CD14-positive monocyte (primary cell): ENCODE data around the gene CTDNEP1. TPM values are rescaled to one million over a fixed set of nuclear protein-coding genes. Genes with fewer than 3 reads are reported as not detected.

Experiments used
- DNase-seq, 3 donors: peaks; one replicate each; pipeline ENCODE4 v3.0.0-alpha.2; 2011 to 2022
- H2AFZ ChIP-seq: 2 replicates; pipeline ENCODE4 v1.6.0; 2012; ENCODE audit warnings: mild to moderate bottlenecking, low read depth, low read length, inconsistent platforms; ENCODE audit not compliant: insufficient read depth, poor library complexity, severe bottlenecking
- H3K27ac ChIP-seq, 2 donors: 1 replicate in 1 of 2; 2 replicates in 1 of 2; pipeline ENCODE4 v1.5.1; 2012 to 2013; ENCODE audit warnings: low read length in 2 of 2, control low read depth in 1 of 2, inconsistent platforms in 1 of 2, low read depth in 1 of 2, mild to moderate bottlenecking in 1 of 2
- H3K27me3 ChIP-seq, 2 donors: one replicate each; pipeline versions ENCODE4 v1.6.0 to v1.6.1; 2011 to 2013; ENCODE audit warnings: low read length in 2 of 2; ENCODE audit not compliant: control insufficient read depth in 2 of 2, insufficient read depth in 2 of 2
- H3K36me3 ChIP-seq, 2 donors: replicated peaks in 1 of 2; 1 replicate in 1 of 2; 2 replicates in 1 of 2; pipeline versions ENCODE4 v1.5.1 to v1.6.1; 2012 to 2013; ENCODE audit warnings: low read length in 2 of 2, control low read depth in 1 of 2, inconsistent platforms in 1 of 2, mild to moderate bottlenecking in 1 of 2; ENCODE audit not compliant: insufficient read depth in 2 of 2, control insufficient read depth in 1 of 2
- H3K4me1 ChIP-seq, 2 donors: 1 replicate in 1 of 2; 2 replicates in 1 of 2; pipeline versions ENCODE4 v1.5.1 to v1.6.1; 2012 to 2013; ENCODE audit warnings: low read length in 2 of 2, control low read depth in 1 of 2, inconsistent platforms in 1 of 2, mild to moderate bottlenecking in 1 of 2, moderate library complexity in 1 of 2; ENCODE audit not compliant: insufficient read depth in 2 of 2, control insufficient read depth in 1 of 2
- H3K4me2 ChIP-seq: replicated peaks from 2 replicates; pipeline ENCODE3; 2012; ENCODE audit warnings: low read length, moderate library complexity, mild to moderate bottlenecking; ENCODE audit not compliant: poor library complexity, severe bottlenecking; ENCODE audit errors: extremely low read depth
- H3K4me3 ChIP-seq, 3 experiments: fragments of 200-600 bp in 1 of 3; sonication (generic) in 1 of 3; replicated peaks in 1 of 3; 1 replicate in 2 of 3; 2 replicates in 1 of 3; pipeline ENCODE4 v1.5.1; 2011 to 2013; ENCODE audit warnings: low read length in 3 of 3, mild to moderate bottlenecking in 3 of 3, control low read depth in 2 of 3, low read depth in 2 of 3, inconsistent platforms in 1 of 3, moderate library complexity in 1 of 3
- H3K79me2 ChIP-seq: 2 replicates; pipeline ENCODE4 v1.6.0; 2012; ENCODE audit warnings: mild to moderate bottlenecking, control low read depth, inconsistent platforms, low read length, moderate library complexity; ENCODE audit not compliant: insufficient read depth
- H3K9ac ChIP-seq: 2 replicates; pipeline ENCODE4 v1.6.0; 2017; ENCODE audit warnings: low read length, mild to moderate bottlenecking; ENCODE audit not compliant: insufficient read depth, poor library complexity, severe bottlenecking
- H3K9me3 ChIP-seq, 2 donors: replicated peaks in 1 of 2; 1 replicate in 1 of 2; 2 replicates in 1 of 2; pipeline versions ENCODE4 v1.5.1 to v1.6.1; 2012 to 2013; ENCODE audit warnings: low read length in 2 of 2, control low read depth in 1 of 2; ENCODE audit not compliant: control insufficient read depth in 1 of 2, insufficient read depth in 1 of 2
- H4K20me1 ChIP-seq: 2 replicates; pipeline ENCODE4 v1.6.0; 2012; ENCODE audit warnings: mild to moderate bottlenecking, low read length, control low read depth, moderate library complexity; ENCODE audit not compliant: insufficient read depth
- H3K27ac Mint-ChIP-seq, 7 donors: one replicate each; pipeline ENCODE4 v1.8.0; 2020; ENCODE audit warnings: mild to moderate bottlenecking in 7 of 7, mixed read lengths in 7 of 7, moderate library complexity in 6 of 7, inconsistent platforms in 2 of 7
- H3K27me3 Mint-ChIP-seq, 3 donors: one replicate each; pipeline ENCODE4 v1.8.0; 2021 to 2022; ENCODE audit warnings: low read depth in 3 of 3, mild to moderate bottlenecking in 3 of 3, mixed read lengths in 3 of 3, moderate library complexity in 3 of 3, inconsistent platforms in 1 of 3
- H3K36me3 Mint-ChIP-seq, 2 donors: one replicate each; pipeline ENCODE4 v1.8.0; 2020; ENCODE audit warnings: mixed read lengths in 2 of 2, inconsistent platforms in 1 of 2, mild to moderate bottlenecking in 1 of 2
- H3K4me1 Mint-ChIP-seq: one replicate; pipeline ENCODE4 v1.8.0; 2020; ENCODE audit warnings: mild to moderate bottlenecking, mixed read lengths
- H3K4me3 Mint-ChIP-seq, 2 donors: one replicate each; pipeline ENCODE4 v1.8.0; 2020; ENCODE audit warnings: mild to moderate bottlenecking in 2 of 2, mixed read lengths in 2 of 2, moderate library complexity in 1 of 2
- H3K9me3 Mint-ChIP-seq, 7 donors: one replicate each; pipeline ENCODE4 v1.8.0; 2020 to 2022; ENCODE audit warnings: mixed read lengths in 7 of 7, mild to moderate bottlenecking in 6 of 7, moderate library complexity in 6 of 7, inconsistent platforms in 2 of 7
- CTCF ChIP-seq: fragments of 200-600 bp; IDR thresholded peaks from one replicate; pipeline ENCODE4 v1.8.0; 2022; ENCODE audit warnings: antibody characterized with exemption, mild to moderate bottlenecking
- WGBS: methylation state at CpG from one replicate; pipeline ENCODE4 v1.1.5; 2013; ENCODE audit warnings: missing lambda C conversion rate; ENCODE audit not compliant: insufficient coverage; 5-methylcytosine and 5-hydroxymethylcytosine counted together
- intact Hi-C, 2 donors: fragments of 100-400 bp; cut with micrococcal nuclease; formaldehyde crosslinking; loops; one replicate each; pipeline versions ENCODE4 v1.15.0 to v1.15.1; 2023
- polyA plus RNA-seq, 3 donors: library from polyadenylated mRNA; depleted of rRNA in 1 of 3; unstranded in 2 of 3; stranded (reverse) in 1 of 3; fragments of 300-500 nt in 2 of 3; fragments of >200 nt in 1 of 3; fragmentation: Illumina TruSeq in 2 of 3; gene quantifications; 1 replicate in 2 of 3; 2 replicates in 1 of 3; pipeline ENCODE4 v1.2.3, GENCODE V29; 2012 to 2021

The CTDNEP1 gene
- polyA plus RNA-seq, 3 donors, result 29.5 to 198 (median 38.3) TPM

- Mint-ChIP-seq H3K4me1 (peaks cover 38% of the 10 kb centered on the region), H3K27ac (no peak overlapping the region), H3K27me3 (peaks cover 28 to 49% (median 46%) of the 10 kb centered on the region in 3 donors), H3K36me3 (peaks cover 38 to 56% of the 10 kb centered on the region in 2 donors), H3K4me3 (no peak overlapping the region), H3K9me3 (peaks cover 0 to 12% (median 9%) of the 10 kb centered on the region in 7 donors)
- Histone ChIP-seq H3K27me3 (peaks cover 20 to 34% of the 10 kb centered on the region in 2 donors), H3K4me2 (no peak overlapping the region), H3K4me3 (no peak overlapping the region), H3K9me3 (peaks cover 0 to 7% of the 10 kb centered on the region in 2 donors), H2AFZ (no peak overlapping the region), H3K27ac (no peak overlapping the region), H3K4me1 (peaks cover 31 to 45% of the 10 kb centered on the region in 2 donors), H4K20me1 (no peaks in the 10 kb centered on the region), H3K9ac (no peak overlapping the region), H3K79me2 (peaks cover 3% of the 10 kb centered on the region), H3K36me3 (peaks cover 23 to 49% of the 10 kb centered on the region in 2 donors)
- TF ChIP-seq CTCF, result no peak
- DNase-seq, result no peak
- WGBS, result 100% methylated on average over 3 of the region's 6 CpGs
- intact Hi-C loops, result loop anchor here in 1 of 2 donors (10.0 kb wide), 1 partner anchor 305 kb away; the partner anchor contains the start of gene SENP3
Observed at GRCh38 chr17:7259555-7259889, 8.0 kb upstream of the CTDNEP1 start.

- H3K36me3 Mint-ChIP-seq, result peaks cover 41 to 60% of the 10 kb centered on the region in 2 donors
- H3K27me3 Mint-ChIP-seq, result peaks cover 22 to 43% (median 40%) of the 10 kb centered on the region in 3 donors
- Histone ChIP-seq H4K20me1 (no peaks in the 10 kb centered on the region), H3K36me3 (peaks cover 26 to 53% of the 10 kb centered on the region in 2 donors), H3K4me2 (no peak overlapping the region), H3K27ac (no peak overlapping the region), H3K4me1 (peaks cover 31 to 45% of the 10 kb centered on the region in 2 donors), H2AFZ (no peak overlapping the region), H3K27me3 (peaks cover 19 to 29% of the 10 kb centered on the region in 2 donors), H3K9me3 (peaks cover 0 to 7% of the 10 kb centered on the region in 2 donors), H3K9ac (no peak overlapping the region), H3K4me3 (no peak overlapping the region), H3K79me2 (peaks cover 7% of the 10 kb centered on the region)
- no peak for DNase-seq
- intact Hi-C loops, result loop anchor here in 1 of 2 donors (10.0 kb wide), 1 partner anchor 306 kb away; the partner anchor contains the start of gene SENP3
- no peak for TF ChIP-seq CTCF
- no peak overlapping the region for H3K4me3 Mint-ChIP-seq
- peaks cover 0 to 12% (median 9%) of the 10 kb centered on the region in 7 donors for H3K9me3 Mint-ChIP-seq
- H3K27ac Mint-ChIP-seq, result no peak overlapping the region
- peaks cover 36% of the 10 kb centered on the region for H3K4me1 Mint-ChIP-seq
- 46% methylated on average over 5 of the region's 7 CpGs for WGBS
Observed at GRCh38 chr17:7258731-7259554, 7.4 kb upstream of the CTDNEP1 start.
